ENCODE results near the gene EVX1.

DNA sequence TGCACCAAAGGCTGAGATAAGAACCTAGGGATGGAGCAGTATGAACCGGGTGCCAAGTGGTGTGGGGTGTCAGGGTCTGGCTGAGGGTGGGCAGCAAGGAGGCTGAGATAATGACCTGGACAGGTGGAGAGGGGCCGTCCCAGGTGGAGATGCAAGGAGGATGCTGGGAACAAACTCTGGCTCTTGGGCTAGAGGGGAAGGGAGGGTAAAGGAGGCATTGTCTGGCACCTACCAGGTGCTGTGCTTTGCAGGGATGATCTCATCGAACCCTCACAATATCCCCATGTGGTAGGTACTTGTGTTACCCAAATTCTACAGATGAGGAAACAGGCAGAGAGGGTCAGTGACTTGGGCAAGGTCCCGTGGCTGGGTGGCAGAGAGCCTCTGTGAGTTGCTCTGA lies 22.8 kb upstream of the EVX1 start:
- TF ChIP-seq, protein P1, sequence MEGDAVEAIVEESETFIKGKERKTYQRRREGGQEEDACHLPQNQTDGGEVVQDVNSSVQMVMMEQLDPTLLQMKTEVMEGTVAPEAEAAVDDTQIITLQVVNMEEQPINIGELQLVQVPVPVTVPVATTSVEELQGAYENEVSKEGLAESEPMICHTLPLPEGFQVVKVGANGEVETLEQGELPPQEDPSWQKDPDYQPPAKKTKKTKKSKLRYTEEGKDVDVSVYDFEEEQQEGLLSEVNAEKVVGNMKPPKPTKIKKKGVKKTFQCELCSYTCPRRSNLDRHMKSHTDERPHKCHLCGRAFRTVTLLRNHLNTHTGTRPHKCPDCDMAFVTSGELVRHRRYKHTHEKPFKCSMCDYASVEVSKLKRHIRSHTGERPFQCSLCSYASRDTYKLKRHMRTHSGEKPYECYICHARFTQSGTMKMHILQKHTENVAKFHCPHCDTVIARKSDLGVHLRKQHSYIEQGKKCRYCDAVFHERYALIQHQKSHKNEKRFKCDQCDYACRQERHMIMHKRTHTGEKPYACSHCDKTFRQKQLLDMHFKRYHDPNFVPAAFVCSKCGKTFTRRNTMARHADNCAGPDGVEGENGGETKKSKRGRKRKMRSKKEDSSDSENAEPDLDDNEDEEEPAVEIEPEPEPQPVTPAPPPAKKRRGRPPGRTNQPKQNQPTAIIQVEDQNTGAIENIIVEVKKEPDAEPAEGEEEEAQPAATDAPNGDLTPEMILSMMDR (IDR thresholded peaks at IDR 0.05): no peak
- no peak for TF ChIP-seq POLR2AphosphoS5 (IDR thresholded peaks at IDR 0.05)
- no peak for TF ChIP-seq POLR2A (IDR thresholded peaks at IDR 0.05; ENCODE audit: low read depth)
- TF ChIP-seq EP300 (IDR thresholded peaks at IDR 0.05): no peak

Data from esophagus muscularis mucosa (tissue), 4 donors.